ENCODE data around the gene SHB. TPM values are rescaled to one million over a fixed set of nuclear protein-coding genes. Genes with fewer than 3 reads are reported as not detected.
"Not testable (repeated sequence)": the region's sequence is repeated elsewhere in the genome, so short reads cannot be mapped to it uniquely, and the experiment has no call there.

The SHB gene
- total RNA-seq, 2 experiments from 2014 or later, result 0.41 to 1.0 TPM

DNA sequence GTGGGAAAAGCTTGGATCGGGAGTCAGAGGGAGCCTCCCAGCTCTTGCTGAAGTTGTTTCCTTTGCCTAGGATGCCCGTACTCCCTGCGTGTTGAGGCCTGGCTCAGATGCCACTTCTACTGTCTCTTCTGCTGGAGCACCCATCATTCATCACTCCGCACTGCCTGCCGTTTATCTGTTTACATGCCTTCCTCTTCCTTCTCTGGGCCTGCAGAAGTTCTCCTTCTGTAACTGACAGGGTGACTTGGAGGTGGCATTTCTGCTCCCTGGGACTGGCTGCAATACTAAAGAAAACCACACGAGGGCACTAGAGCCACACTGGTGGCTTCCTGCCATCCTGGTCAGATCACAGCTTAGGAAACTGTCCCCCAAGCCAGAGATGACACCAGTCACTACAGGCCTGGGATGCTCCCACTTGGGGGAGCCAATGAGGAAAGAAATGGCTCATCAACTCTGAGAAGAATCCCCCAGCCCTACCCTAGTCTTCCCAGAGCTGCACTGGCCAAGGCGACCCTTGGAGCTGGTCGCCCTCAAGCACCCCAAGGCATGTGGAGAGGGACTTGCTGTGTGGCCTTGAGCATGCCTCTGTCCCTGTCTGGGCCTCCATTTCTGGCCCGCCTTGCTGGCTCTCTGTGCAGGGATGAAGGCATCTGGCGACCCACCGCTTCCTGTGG is 155.4 kb downstream of the SHB start:
- ChIA-PET POLR2A (interaction anchor here (0.5 kb wide), 1 partner anchor 792 kb away, joined by 5 read pairs; no protein-coding TSS in a partner anchor), CTCF (ENCODE audit: unreplicated experiment) (interaction anchor here (0.6 kb wide), 1 partner anchor 174 kb away, joined by 3 read pairs; no protein-coding TSS in a partner anchor)
- Histone ChIP-seq H3K36me3 (ENCODE audit: insufficient read depth, low read length) (no peaks in the 10 kb centered on the region), H3K4me3 (ENCODE audit: low read depth, low read length, poor library complexity, severe bottlenecking) (no peak overlapping the region), H3K4me2 (ENCODE audit: low read length) (no peak overlapping the region), H3K79me2 (ENCODE audit: insufficient read depth, low read depth, low read length) (no peaks in the 10 kb centered on the region), H3K27ac (ENCODE audit: low read depth, low read length, poor library complexity, severe bottlenecking) (no peak overlapping the region), H3K9me2 (ENCODE audit: insufficient read depth, low read length) (no peaks in the 10 kb centered on the region), H2AFZ (ENCODE audit: low read length) (peak overlapping the region; percentile 87), H3K4me1 (ENCODE audit: insufficient read depth, low read length, poor library complexity, severe bottlenecking) (peaks cover 9% of the 10 kb centered on the region), H3K9me3 (ENCODE audit: low read length) (no peaks in the 10 kb centered on the region), H4K20me1 (ENCODE audit: insufficient read depth, low read length) (no peaks in the 10 kb centered on the region)
- peak; percentile 79 for DNase-seq (ENCODE audit: low spot score)
- intact Hi-C loops (cut with micrococcal nuclease; ENCODE audit: unreplicated experiment), result loop anchor here (1.0 to 10.0 kb wide), 6 partner anchors 154 to 520 kb away; partner anchors contain the start of gene SHB
- no TSS peak for BruUV-seq (replicated peaks)
- TF ChIP-seq EZH2phosphoT487 (IDR thresholded peaks at IDR 0.05; ENCODE audit: borderline replicate concordance, low read depth, low read length) (no peak), CTCF (conservative IDR thresholded peaks at IDR 0.05; ENCODE audit: low read length) (peak; percentile 95)

- peak; percentile 62 for DNase-seq (ENCODE audit: low spot score)
- TF ChIP-seq EZH2phosphoT487 (IDR thresholded peaks at IDR 0.05; ENCODE audit: borderline replicate concordance, low read depth, low read length), result no peak
- no peak for TF ChIP-seq CTCF (conservative IDR thresholded peaks at IDR 0.05; ENCODE audit: low read length)
- intact Hi-C loops (cut with micrococcal nuclease; ENCODE audit: unreplicated experiment), result loop anchor here (5.0 to 10.0 kb wide), 3 partner anchors 156 to 354 kb away; partner anchors contain the start of gene SHB
- Histone ChIP-seq H3K9me3 (ENCODE audit: low read length) (no peaks in the 10 kb centered on the region), H3K27ac (ENCODE audit: low read depth, low read length, poor library complexity, severe bottlenecking) (peak overlapping the region; percentile 68), H3K4me1 (ENCODE audit: insufficient read depth, low read length, poor library complexity, severe bottlenecking) (peaks cover 9% of the 10 kb centered on the region), H3K9me2 (ENCODE audit: insufficient read depth, low read length) (no peaks in the 10 kb centered on the region), H2AFZ (ENCODE audit: low read length) (peak overlapping the region; percentile 56), H3K4me2 (ENCODE audit: low read length) (peak overlapping the region; percentile 74), H4K20me1 (ENCODE audit: insufficient read depth, low read length) (no peaks in the 10 kb centered on the region), H3K79me2 (ENCODE audit: insufficient read depth, low read depth, low read length) (no peaks in the 10 kb centered on the region), H3K36me3 (ENCODE audit: insufficient read depth, low read length) (no peaks in the 10 kb centered on the region), H3K4me3 (ENCODE audit: low read depth, low read length, poor library complexity, severe bottlenecking) (peak overlapping the region; percentile 73)
- TSS peak; percentile 89 for BruUV-seq (replicated peaks)
- CTCF ChIA-PET (ENCODE audit: unreplicated experiment), result no interaction called here
- POLR2A ChIA-PET, result interaction anchor here (1.3 to 1.4 kb wide), 2 partner anchors 8 to 248 kb away, joined by 4 to 5 read pairs; no protein-coding TSS in a partner anchor
Measured at GRCh38 chr9:37911271-37911681, 157.8 kb downstream of the SHB start.

GRCh38 chr9:37910271-37910670 is 158.8 kb downstream of the SHB start:
- Histone ChIP-seq H3K4me1 (ENCODE audit: insufficient read depth, low read length, poor library complexity, severe bottlenecking) (peaks cover 9% of the 10 kb centered on the region), H3K9me2 (ENCODE audit: insufficient read depth, low read length) (no peaks in the 10 kb centered on the region), H4K20me1 (ENCODE audit: insufficient read depth, low read length) (no peaks in the 10 kb centered on the region), H3K4me3 (ENCODE audit: low read depth, low read length, poor library complexity, severe bottlenecking) (no peak overlapping the region), H3K36me3 (ENCODE audit: insufficient read depth, low read length) (no peaks in the 10 kb centered on the region), H3K4me2 (ENCODE audit: low read length) (no peak overlapping the region), H3K9me3 (ENCODE audit: low read length) (no peaks in the 10 kb centered on the region), H2AFZ (ENCODE audit: low read length) (no peak overlapping the region), H3K27ac (ENCODE audit: low read depth, low read length, poor library complexity, severe bottlenecking) (no peak overlapping the region), H3K79me2 (ENCODE audit: insufficient read depth, low read depth, low read length) (no peaks in the 10 kb centered on the region)
- TF ChIP-seq EZH2phosphoT487 (IDR thresholded peaks at IDR 0.05; ENCODE audit: borderline replicate concordance, low read depth, low read length), result no peak
- TF ChIP-seq CTCF (conservative IDR thresholded peaks at IDR 0.05; ENCODE audit: low read length), result no peak
- BruUV-seq (replicated peaks), result no TSS peak
- CTCF ChIA-PET (ENCODE audit: unreplicated experiment), result no interaction called here
- POLR2A ChIA-PET, result interaction anchor here (0.6 to 0.7 kb wide), 2 partner anchors 203 to 425 kb away, joined by 3 read pairs; no protein-coding TSS in a partner anchor
- intact Hi-C loops (cut with micrococcal nuclease; ENCODE audit: unreplicated experiment), result loop anchor here (5.0 to 10.0 kb wide), 3 partner anchors 157 to 355 kb away; partner anchors contain the start of gene SHB
- no peak for DNase-seq (ENCODE audit: low spot score)

GRCh38 chr9:37909836-37910235 is 159.2 kb downstream of the SHB start:
- DNase-seq (ENCODE audit: low spot score); H2AFZ ChIP-seq (ENCODE audit: low read length); H3K4me3 ChIP-seq (ENCODE audit: low read depth, low read length, poor library complexity, severe bottlenecking); H3K79me2 ChIP-seq (ENCODE audit: insufficient read depth, low read depth, low read length); H3K9me2 ChIP-seq (ENCODE audit: insufficient read depth, low read length); H3K27ac ChIP-seq (ENCODE audit: low read depth, low read length, poor library complexity, severe bottlenecking); H3K4me2 ChIP-seq (ENCODE audit: low read length); H4K20me1 ChIP-seq (ENCODE audit: insufficient read depth, low read length); CTCF ChIA-PET (ENCODE audit: unreplicated experiment); BruUV-seq (replicated peaks); H3K9me3 ChIP-seq (ENCODE audit: low read length); H3K36me3 ChIP-seq (ENCODE audit: insufficient read depth, low read length): not testable (repeated sequence)
- POLR2A ChIA-PET, result interaction anchor here (0.7 kb wide), 1 partner anchor 781 kb away, joined by 4 read pairs; no protein-coding TSS in a partner anchor
- intact Hi-C loops (cut with micrococcal nuclease; ENCODE audit: unreplicated experiment), result loop anchor here (5.0 to 10.0 kb wide), 3 partner anchors 157 to 355 kb away; partner anchors contain the start of gene SHB
- peaks cover 12% of the 10 kb centered on the region for H3K4me1 ChIP-seq (ENCODE audit: insufficient read depth, low read length, poor library complexity, severe bottlenecking)
